ENCODE results near the gene FAM168B.
A peak's percentile ranks its signal among the peaks of the same experiment; 100 is the strongest.
"Not testable (repeated sequence)": the region's sequence is repeated elsewhere in the genome, so short reads cannot be mapped to it uniquely, and the experiment has no call there.

Gene FAM168B, protein sequence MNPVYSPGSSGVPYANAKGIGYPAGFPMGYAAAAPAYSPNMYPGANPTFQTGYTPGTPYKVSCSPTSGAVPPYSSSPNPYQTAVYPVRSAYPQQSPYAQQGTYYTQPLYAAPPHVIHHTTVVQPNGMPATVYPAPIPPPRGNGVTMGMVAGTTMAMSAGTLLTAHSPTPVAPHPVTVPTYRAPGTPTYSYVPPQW

DNA sequence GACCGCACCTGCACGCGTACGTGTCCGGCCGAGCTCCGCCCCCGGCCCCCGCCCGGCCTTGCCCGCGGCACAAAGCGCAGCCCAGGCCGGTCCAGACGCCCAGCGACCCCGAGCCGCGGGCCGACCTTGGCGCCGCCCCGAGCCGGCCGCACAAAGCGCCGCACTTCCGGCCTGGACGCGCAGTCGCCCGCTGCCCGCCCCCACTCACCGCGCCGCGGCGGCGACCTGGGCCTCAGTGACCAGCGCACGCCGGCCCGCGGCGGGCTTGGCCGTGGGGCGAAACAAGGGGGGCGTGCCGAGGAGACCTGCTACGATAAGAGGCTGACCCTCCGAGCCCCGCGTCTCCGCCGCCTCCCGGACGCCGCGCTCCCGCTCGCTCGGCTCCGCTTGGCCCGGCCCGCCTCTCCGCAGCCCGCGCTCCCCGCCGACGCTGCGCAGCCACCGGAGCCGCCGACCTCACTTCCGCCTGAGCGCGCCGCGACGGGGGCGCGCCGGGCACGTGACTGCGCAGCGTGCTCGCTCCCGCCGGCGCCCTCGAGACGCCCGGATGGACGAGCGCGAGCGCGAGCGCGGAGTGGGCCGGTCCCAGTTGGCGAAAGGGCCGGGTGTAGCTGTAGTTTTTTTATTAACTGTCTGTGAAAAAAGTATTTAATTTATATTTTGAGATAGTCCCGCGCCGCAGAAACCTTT, at the start of gene FAM168B:
FAM168B (minus strand) TSS at position 455 of the 690 bp plus-strand sequence. CDS start 10,814 bp downstream, outside the sequence.
- DNase-seq (ENCODE audit: low spot score), result peak; percentile 93

DNA sequence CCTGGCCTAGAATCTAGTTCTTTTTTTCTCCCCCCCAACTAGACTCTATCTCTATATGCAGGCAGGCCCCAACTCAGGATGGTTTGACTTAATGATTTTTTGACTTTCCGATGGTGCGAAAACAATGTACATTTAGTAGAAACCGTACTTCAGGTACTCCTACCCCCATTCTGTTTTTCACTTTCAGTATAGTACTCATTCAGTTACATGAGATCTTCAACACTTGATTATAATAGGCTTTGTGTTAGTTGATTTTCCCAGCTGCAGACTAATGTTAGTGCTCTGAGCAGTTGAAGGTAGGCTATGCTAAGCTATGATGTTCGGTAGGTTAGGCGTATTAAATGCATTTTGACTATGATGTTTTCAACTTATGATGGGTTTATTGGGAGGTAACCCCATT, 49.6 kb upstream of the FAM168B start:
- DNase-seq (ENCODE audit: low spot score), result no peak

DNA sequence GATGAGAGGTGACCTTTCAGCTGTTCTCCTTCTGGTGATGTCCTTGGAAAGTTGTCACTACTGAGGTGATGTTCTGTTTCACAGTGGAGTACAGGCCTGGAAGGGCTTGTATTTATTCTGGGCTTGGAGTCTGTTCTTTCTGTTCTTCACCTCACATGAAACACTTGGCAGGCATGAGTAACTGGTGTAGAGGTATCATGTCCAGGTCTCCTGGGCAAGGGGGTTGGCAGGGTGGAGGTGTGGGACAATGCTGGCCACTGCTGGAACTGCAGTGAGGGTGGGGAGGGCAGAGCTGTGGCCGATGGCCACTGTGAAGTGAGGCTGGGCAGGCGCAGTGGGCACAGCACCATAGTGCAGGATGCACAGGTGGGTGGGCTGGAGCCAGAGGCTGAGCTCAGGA, 47.3 kb upstream of the FAM168B start:
- no peak for DNase-seq (ENCODE audit: low spot score)

DNA sequence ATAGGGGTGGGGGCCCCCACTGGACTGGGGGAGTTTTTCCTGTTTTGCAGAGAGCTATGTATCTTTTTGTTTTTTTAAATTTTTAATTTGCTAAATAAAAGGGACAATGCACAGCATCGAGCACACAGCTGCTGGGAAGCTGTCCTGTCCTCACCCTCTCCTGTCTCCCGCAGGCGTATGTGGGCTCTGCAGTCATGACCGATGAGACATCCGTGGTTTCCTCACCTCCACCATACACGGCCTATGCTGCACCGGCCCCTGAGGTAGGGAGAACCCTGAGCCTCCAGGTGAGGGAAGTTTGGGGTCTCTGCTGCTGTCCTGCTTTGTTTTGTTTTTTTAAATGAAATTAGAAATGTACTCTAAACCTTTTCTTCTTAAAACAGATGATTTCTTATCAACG, 39.5 kb upstream of the FAM168B start:
- DNase-seq (ENCODE audit: low spot score), result no peak

DNA sequence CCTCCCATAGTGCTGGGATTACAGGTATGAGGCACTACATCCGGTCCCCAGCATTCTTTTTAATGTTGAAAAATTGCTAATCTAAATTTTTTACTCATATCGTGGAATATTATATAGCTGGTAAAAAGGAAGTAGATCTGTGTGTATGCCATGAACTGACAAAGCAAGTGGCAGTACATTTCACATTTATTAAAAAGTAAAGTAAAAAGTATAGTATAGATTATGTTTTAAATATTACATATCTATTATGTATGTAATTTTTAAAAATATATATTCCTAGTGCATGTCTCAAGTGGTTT, 37.0 kb upstream of the FAM168B start:
- no peak for DNase-seq (ENCODE audit: low spot score)

DNA sequence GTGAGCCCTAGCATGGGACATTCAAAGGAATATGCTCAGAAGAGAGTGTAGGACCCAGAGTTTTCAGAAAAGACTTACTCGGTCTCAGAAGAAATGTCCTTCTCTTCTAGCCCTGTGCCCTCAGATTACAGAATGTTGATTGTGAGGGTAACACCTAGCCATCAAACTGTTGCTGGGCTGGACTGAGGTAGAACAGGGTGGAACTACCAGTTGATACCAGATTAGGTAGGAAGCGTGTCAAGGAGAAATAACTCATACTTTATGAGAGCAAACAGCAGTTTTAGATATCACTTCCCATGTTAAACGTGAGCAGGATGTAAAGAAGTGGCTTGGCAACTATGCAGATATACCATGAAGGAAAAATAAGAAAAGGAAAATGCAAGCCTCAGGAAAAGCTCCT, 34.7 kb upstream of the FAM168B start:
- DNase-seq (ENCODE audit: low spot score), result no peak

DNA sequence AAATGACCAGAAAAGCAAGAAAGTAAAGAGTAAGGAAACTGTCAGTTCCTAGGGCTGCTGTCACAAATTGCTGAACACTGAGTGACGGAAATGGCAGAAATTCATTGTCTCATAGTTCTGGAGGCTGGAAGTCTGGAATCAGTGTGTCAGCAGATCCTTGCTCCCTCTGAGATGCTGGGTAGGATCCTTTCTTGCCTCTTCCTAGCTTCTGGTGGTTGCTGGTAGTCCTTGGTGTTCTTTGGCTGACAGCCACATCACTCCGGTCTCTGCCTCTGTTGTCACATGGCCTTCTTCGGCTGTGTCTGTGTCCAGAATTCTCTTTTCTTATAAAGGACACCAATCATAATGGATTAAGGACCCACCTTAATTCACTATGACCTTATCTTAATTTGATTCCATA, 33.8 kb upstream of the FAM168B start:
- no peak for DNase-seq (ENCODE audit: low spot score)

DNA sequence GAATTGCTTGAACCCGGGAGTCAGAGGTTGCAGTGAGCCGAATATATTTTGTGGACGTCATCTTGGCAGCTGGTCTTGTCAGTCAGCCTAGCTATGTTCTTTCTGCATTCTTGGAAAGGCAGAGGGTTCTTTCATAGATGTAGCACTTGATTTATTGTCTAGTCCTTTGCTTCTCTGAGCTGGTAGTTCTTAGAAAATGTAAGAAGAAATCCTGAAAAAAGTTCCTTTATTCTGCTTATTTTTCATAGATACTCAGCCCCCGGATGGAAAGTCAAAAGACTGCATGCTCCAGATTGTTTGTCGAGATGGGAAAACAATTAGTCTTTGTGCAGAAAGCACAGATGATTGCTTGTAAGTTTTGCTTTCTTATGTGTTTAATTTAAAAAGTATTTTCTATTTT, 33.2 kb upstream of the FAM168B start:
- no peak for DNase-seq (ENCODE audit: low spot score)

DNA sequence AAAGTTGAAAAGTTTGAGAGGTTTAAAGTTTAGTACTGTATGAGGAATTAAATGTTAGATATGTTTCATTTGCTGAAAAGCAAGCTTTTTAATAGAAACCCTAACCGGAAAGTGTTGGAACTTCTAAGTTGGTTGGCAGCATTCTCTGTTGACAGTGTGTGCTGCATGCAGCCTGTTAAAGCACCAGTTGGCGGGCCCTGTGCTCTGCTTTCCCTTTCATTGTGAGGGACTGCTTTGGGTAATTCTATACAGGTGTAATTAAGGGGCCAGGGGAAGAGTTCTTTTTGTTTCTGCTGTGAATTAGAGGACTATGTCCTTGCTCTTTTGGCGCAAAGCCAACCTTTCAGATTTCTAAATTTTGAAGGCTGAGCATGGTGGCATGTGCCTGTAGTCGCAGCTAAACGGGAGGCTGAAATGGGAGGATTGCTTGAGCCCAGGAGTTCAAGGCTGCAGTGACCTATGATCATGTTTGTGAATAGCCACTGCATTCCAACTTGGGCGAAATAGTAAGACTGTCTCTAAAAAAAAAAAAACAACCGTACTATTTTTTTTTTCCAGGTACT, 32.0 kb upstream of the FAM168B start:
- DNase-seq (ENCODE audit: low spot score), result no peak

DNA sequence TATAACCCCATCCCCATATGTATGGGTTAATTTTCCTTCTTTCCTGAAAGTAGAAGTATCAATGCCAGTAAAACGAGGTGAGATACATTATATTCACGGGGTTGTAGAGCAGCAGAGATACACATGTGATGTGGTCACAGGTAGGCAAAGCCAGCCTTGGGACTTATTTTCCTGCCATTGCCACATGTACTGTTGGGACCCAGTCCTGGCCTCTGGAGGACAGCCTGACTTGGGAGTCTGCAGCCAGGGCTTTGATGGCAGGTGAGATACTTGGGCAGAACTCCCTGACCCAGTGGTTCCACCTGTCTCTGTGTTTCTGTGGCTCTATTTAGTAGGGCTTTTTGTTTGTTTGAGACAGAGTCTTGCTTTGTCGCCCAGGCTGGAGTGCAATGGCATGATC, 29.9 kb upstream of the FAM168B start:
- no peak for DNase-seq (ENCODE audit: low spot score)

DNA sequence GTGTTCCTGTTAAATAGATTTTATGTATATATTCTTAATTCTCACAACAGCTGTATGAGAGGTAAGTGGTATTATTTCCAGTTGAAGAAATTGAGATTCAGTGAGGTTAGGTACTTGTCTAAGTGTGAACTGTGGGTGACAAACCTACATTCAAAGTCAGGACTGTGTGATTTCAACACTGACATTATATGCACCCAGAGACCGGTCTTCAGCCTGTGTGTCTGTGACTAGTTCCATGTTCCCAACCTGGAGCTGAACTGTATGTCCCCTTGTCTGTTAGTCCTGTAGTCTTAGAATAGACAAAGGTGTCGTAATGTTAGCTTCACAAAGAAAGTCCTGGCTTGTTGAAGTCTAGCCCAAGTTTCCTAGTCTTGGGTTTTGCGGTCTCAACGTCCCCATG, 29.2 kb upstream of the FAM168B start:
- no peak for DNase-seq (ENCODE audit: low spot score)

DNA sequence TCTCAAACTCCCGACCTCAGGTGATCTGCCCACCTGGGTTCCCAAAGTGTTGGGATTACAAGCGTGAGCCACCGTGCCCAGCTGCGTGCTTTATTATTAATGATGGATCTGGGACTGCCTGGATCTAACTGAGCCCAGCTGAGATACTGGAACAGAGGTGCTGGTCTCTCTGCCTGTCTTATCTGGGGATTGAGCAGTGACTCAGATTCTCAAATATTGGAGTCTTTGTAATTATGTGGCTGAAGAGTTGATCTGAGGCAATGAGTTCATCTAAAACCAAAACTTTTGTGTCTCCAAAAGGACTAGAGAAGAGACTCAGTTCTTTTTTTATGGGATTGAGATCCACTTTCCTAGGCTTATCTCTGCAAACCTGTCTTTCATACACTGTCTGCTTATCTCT, 28.2 kb upstream of the FAM168B start:
- no peak for DNase-seq (ENCODE audit: low spot score)

DNA sequence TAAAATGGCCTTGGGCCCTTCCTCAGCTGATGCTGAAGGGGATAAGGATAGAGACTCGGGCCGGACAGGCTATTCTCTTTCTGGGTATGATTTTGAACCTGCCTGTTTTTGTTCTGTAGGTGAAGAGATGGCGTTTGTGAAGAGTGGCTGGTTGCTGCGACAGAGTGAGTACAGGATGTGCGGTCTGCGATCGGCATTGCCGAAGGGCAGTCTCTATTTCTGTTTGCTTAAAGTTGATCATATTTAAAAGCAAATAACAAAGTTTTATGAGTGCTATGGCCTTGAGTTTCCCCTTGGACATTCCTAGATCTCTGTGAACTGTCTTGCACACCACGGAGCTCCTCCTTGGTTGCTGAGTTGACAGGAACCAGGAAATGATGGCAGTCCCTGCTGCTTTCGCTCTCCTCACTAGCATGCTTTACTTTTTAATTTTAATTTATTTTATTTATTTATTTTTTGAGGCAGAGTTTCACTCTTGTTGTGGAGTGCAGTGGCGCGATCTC, 27.6 kb upstream of the FAM168B start:
- no peak for DNase-seq (ENCODE audit: low spot score)

DNA sequence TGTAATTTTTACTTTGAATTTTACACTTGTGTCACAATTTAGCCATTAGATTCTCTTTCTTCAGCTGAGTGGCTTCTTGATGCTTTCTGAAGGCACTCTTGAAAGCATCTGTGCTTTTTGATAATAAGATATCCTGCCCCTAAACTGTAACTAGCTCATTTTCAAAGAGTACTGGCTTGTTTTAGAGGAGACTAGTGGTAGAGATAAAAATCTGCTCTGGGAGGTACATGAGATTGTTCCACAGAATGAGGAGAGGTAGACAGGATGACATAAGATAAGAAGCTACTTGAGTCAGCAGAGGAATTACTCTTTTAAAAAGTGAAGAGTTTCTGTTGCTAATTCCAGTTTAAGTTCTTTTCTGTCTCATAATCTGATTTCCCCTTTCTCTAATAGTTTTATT, 22.5 kb upstream of the FAM168B start:
- DNase-seq (ENCODE audit: low spot score), result no peak

DNA sequence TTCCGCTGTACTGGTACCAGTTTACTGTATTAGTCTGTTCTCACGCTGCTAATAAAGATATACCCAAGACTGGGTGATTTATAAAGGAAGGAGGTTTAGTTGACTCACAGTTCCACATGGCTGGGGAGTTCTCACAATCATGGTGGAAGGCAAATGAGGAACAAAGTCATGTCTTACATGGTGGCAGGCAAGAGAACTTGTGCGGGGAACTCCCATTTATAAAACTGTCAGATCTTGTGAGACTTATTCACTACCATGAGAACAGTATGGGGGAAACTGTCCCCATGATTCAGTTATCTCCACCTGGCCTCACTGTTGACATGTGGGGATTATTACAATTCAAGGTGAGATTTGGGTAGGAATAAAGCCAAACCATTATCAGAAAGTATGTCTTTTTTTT, 21.7 kb upstream of the FAM168B start:
- DNase-seq (ENCODE audit: low spot score), result not testable (repeated sequence)

DNA sequence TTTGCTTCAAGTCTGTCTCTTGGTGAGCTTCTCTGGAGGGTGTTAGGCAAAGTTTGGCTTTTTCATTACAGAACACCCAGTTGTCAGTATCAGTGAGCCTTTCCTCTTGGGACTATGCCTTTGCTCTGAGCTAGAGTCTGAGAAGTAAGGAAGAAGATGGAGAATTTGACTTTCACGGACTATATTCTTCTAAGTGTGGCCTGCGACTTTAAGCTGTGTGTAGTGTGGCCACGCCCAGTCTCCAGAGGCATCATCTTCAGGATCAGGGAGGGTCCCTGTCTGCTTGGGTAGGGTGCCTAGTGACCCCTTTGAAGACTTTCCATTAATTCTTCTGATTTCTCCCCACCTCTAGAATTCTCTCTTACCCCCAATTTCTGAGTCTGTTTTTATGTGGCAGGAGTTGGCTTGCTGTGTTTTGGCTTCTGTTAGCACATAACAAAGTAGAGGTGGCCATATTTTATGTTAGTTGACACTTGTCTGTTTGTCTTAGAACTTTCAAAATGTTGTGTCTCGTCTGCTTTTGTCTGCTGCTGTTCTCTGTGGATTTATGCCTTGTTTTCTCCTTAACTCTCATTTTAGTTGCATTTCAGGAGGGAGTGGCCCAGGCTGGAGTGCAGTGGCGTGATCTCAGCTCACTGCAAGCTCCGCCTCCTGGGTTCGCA, 20.4 kb upstream of the FAM168B start:
- no peak for DNase-seq (ENCODE audit: low spot score)

DNA sequence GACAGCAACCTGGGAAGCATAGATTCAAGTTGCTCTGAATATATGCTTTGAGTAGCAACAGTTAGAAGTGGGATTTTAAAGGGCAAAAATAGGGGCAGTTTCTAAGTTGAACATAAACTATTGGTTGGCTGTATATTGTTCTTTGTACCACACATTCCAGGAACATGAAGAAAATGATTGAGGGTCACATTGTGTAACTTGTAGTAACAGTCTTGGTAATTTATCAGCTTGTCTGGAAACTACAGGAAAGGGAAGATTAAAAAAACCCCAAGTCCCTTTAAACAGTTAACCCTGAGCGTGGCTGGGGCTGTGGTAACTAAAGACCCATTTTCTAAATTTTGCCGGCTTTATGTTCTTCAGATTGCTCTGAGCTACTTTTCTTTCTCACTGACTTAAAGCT, 19.3 kb upstream of the FAM168B start:
- DNase-seq (ENCODE audit: low spot score), result no peak

DNA sequence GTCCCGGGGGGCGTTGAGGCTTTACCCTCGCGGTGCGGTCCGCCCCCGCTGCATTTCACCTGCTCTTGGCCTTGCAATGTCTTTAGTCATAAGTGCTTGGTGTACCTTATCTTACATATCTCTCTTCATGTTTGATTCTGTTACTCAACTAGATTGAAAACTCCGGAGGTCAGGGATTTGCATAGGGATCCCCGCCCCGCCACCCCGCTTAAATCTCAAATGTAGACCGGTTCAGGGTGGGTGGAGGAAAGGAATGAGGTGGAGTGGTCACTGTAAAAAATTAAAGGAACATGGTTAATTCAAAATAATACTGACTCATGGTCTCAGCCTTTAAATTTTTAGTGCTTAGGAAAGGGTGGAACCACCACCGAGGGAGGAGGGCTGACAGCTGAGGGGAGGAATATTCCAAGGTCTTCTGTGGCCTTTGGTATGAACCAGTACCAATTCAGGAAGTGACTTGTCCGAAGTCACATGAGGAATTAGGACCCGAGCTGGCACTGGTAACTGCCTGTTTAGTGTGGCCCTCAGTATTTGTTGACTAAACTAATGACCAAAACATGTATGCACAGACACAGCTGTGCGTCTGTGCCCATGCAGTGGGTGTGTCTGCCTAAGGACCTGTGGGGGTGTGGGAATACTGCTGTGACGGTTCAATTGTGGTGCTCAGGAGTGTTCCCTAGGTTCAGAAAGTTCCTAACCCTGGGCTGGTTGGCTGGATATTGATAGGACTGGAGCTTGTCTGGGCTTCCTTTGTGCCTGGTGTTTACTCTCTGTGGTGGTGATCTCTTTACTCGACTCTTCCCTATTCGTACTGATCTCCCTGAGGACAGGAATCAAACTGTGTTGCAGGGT, 12.9 kb upstream of the FAM168B start:
- DNase-seq (ENCODE audit: low spot score), result peak; percentile 84

DNA sequence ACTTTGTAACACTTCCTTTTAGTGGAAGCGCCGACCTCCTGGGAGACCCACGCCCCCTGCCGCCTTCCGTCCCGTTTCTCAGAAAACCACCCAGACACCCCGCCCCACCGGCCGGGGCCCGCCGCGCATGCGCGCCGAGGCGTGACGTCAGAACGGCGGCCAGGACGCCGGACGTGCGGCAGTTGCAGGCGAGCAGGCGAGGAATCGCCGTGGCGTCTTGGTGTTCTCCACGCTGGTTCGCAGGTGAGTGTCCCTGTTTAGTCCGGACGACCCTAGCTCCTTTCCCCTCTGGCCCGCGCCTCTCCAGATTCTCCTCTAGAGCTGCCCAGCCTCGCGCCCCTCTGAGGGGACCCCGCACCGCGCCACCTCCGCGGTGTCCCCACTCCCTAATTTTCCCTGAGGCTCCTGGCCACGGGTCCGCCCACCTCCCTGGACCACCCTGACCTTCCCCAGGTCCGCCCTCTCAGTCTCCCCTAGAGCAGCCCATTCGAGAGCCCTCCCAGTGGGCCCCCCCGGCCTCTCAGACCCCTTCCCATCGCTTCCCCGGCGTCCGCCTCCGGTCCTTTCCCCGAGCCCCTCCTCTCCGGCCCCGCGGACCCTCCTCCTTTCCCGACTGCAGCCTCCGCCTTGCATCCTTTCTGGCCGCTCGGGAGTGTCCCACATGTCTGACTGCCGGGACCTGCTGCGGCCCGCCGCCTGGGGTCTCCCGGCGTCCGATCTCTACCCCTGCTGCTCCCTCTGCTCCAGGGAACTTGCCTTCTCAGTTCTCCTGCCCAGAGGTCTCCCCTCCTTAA, 12.1 kb upstream of the FAM168B start, which contains the start of gene PLEKHB2:
PLEKHB2 (plus strand) TSS at position 181 of the 794 bp plus-strand sequence. CDS start 15,606 bp downstream, outside the sequence.
- peak; percentile 92 for DNase-seq (ENCODE audit: low spot score)

DNA sequence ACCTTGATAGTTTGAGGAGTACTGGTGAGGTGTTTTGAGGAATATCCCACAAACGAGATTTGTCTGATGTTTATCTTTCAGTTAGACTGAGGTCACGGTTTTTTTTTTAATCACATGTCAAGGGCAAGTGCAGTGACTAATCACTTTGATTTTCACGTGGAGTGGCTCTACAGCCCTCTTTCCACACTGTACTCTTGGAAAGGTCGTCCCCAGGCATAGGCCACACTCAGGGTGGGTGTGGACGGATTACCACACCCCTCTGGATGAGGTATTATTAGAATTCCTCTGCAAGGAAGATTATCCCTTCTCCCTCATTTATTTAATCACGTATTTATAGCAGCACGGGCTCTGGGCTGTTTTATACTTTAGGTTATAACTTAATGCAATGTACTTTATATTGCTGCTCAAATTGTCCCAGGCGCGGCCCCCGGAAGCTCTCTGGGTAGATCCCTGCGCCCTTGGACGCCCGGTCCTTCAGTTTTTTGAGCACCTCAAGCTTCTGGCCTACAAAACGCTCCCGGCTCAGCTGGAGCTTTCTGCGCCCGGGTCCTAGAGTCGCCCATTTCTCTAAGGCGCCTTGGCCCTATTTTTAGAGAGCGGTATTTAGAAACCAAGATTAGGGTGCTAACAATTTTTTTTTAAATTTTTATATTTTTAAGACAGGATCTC, 11.4 kb upstream of the FAM168B start:
- DNase-seq (ENCODE audit: low spot score), result peak; percentile 78

DNA sequence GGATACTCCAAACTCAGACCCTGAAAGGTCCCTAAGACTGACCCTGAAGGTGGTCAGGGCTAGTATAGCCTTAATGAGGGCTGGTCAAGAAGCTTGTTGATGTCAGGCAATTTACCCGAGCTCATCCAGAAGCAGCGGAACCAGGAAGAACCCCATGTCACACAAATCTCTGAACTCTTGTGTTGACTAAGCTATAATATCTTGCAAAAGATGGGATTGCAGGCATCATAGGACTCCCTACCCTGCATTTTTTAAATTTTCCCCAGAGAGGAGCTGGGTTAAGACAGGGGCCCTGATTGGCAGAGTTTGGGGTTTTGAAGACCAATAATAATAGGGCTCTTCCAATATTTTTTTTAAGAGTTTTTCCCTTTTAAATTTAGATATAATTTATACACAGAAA, 9.9 kb upstream of the FAM168B start:
- no peak for DNase-seq (ENCODE audit: low spot score)
